HG03064 (cell line): ENCODE data around the gene BLOC1S1.
"Not testable (repeated sequence)": the region's sequence is repeated elsewhere in the genome, so short reads cannot be mapped to it uniquely, and the experiment has no call there.

Experiments used
- ATAC-seq: cut with Tn5 transposase; IDR thresholded peaks from one replicate; pipeline ENCODE4 v1.9.1; 2021; ENCODE audit warnings: low read depth; ENCODE audit not compliant: unreplicated experiment

The BLOC1S1 gene

DNA sequence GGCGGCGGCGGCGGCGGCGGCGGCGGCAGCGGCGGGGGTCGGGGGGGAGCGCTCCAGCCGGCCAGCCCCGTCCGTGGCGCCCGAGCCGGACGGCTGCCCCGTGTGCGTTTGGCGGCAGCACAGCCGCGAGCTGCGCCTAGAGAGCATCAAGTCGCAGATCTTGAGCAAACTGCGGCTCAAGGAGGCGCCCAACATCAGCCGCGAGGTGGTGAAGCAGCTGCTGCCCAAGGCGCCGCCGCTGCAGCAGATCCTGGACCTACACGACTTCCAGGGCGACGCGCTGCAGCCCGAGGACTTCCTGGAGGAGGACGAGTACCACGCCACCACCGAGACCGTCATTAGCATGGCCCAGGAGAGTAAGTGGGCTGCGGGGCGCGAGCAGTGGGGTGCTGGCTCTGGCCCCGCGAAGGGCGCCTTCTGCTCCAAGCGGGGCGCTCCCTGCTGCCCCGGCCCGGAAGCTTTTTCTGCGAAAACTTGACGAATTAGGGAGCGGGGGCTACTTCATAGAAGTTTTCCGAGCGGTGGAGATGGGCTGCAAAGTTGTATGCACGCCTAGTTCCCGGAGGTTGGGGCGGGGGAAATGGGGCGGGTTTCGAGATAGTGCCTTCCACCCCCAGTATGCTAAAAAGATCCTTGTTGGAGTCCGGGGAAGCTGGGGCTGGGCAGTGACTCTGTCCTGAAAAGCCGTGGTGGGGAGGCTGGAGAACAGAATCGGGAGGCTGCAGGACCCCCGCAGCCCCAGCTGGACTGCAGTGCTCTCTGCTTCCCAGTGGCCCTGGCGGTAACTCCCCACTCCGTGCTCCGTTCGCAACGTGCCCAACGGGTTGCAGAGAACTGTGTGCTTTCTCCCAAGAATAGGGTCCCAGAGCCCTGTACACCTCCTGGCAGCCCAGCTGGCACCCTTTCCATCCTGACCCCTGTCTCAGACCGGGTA is 27.8 kb downstream of the BLOC1S1 start:
- no peak for ATAC-seq

DNA sequence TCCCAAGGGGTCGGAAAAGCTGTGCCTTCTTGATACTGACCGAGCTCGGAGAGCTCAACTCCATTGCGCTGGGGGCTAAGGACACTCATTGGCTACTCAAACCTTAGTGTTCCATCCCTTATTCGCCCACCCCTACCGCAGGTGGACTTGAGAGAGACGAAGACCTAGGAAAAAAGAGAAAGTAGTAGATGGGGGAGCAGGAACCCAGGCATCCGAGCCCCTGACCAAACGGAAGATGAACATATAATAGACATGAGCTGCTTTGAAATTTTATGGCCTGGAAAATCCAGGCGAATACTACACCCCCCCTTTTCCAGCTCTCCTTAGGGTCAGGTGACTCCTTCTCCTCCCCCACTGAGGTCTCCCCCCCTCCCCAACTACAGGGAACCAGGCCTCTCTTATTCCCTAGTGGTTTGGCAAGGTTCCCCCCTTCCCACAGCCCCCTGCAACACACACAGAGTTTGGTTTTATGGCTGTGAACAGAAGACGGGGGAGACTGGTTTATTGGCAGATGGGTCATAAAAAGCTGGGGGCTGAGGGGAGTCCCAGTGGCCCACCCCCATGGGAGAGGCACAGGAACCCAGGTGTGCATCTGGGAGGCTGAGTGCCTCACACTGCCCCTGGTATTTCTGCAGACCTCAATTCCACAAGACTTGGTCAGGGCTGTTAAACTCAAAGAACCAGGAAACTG is 28.6 kb downstream of the BLOC1S1 start:
- ATAC-seq = no peak

DNA sequence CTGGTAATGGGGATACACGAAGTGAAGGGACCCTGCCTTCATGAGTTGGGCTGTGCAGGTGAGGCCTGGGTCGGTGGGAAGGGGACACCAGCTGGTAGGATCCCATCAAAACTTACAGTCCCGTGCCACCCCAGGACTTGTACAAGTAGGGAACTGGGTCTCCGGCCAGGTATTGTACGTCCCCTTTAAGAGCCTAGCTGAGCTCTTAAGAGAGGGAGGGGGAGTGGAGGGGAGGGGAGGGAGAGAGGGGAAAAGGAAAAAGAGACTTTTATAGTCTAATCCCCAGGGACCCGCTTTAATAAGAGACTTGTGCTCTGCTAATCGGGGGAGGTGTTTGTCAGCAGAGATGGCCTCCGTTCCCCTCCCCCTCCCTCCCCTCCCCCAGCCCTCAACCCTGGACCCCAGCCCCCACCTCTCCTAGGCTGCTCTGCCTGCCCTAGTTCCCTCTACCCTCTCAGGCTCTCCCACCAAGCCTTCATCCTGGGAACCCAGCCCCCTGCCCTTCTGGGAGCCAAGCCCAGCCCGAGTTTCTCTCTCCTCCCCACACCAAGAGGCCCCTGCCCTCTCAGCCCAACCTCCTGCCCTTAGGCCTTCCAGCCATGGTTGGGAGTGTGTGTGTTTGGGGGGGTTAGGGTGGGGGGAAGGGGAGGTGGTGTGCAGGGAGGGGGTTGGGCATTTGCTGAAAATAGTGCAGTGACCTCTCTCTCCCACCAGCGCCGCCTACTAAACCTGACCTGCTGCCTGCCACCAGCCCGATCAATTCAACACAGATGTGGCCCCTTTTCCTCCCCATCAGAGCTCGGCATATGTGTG is 29.7 kb downstream of the BLOC1S1 start:
- ATAC-seq = no peak

DNA sequence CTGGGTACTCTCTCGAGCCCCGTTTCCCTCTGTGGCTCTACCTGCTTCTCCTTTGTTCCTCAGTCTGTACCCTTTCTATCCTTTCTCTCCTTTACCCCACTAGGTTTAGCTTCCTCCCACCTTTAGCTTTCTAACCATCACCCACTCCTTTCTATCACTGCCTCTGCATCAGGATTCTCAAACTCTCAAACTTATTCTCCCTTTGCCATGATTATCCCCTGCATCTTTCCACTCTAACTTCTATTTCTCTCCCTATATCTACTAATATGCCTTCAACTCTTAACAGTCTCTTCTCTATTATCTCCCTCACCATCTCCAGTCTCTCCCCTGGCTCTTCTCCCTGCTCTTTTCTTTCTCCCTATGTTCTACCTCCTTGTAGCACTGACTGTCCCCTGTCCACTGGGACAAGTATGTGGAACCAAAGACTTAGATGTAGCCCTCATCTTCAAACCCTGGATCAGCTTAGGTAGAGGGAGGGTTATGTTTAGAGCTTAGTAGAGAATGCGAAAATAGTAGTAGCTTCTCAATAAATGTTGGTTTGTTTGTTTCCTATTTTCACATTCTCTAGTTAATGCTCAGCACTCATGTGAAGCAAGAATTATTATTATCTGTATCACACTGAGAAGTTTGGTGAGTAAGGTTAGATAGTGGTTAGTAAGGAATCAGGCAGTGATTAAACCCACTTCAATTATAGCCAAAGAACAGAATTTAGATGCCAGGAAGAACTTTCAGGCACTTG is 30.5 kb downstream of the BLOC1S1 start:
- no peak for ATAC-seq

DNA sequence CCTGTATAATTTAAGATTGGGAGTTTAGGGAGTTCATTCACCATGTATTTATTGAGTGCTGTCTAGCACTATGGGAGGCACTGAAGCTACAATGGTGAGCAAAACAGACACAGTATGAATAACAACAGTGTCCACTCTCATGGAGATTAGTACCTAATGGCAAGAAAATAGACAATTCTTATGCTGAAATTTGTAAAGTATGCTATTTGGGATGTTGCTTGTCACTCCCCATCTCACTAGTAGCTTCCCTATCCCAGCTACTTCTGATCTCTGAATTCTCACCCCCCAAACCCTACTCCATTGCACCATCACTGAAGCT is 31.0 kb downstream of the BLOC1S1 start:
- ATAC-seq = no peak

GRCh38 chr12:55748230-55748993 is 32.6 kb downstream of the BLOC1S1 start:
- no peak for ATAC-seq

- ATAC-seq = no peak
Measured at GRCh38 chr12:55755246-55755645, 39.4 kb downstream of the BLOC1S1 start.

DNA sequence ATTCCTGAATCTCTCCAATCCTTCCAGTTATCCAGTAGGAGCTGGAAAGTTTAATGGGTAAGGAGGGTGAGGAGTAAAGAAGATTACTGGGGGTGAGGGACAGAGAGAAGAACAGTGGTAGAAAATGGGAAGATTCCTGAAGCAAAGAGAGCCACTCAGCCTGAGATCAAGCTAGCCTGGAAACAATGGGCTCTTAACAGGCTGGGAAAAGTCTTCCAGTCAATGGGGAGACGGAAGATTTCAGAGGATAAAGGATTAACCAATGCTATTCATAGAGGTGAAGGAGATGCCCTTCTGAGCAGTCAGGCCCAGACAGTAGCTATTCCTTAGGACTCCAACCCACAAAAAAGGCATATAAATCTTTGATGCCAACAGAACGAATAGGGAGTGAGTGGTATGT is 41.9 kb downstream of the BLOC1S1 start:
- no peak for ATAC-seq

- not testable (repeated sequence) for ATAC-seq
Measured at GRCh38 chr12:55758575-55758974, 42.7 kb downstream of the BLOC1S1 start.

- no peak for ATAC-seq
Measured at GRCh38 chr12:55760663-55761062, 44.8 kb downstream of the BLOC1S1 start.

DNA sequence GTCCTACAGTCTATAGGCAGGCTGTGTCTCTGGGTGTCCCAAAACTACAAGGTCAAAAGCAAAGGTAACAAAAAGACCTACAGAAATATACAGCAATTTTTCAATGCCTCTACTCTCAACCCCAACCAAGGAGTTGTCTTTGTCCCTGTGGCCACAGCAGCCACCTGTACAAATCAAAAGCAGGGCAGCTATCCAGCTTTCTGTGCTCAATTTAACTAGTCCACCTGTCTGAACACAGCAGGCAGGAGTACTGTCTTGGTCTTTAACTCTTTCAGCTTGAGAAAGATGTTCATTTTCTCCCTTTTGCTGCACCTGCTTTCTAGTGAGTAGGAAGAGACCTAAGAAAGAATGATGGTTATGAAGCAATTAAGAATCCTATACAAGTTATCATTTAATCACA is 46.8 kb downstream of the BLOC1S1 start:
- no peak for ATAC-seq

- no peak for ATAC-seq
Measured at GRCh38 chr12:55765736-55766290, 50.0 kb downstream of the BLOC1S1 start.

GRCh38 chr12:55767156-55767555 is 51.3 kb downstream of the BLOC1S1 start:
- no peak for ATAC-seq
